Measurements from ENCODE around the gene HNRNPC. TPM values are rescaled to one million over a fixed set of nuclear protein-coding genes. Genes with fewer than 3 reads are reported as not detected.
A peak's percentile ranks its signal among the peaks of the same experiment; 100 is the strongest.
"Not testable (repeated sequence)": the region's sequence is repeated elsewhere in the genome, so short reads cannot be mapped to it uniquely, and the experiment has no call there.

HNRNPC gene
- total RNA-seq, 1 experiment from 2014 or later: 1,144 TPM

DNA sequence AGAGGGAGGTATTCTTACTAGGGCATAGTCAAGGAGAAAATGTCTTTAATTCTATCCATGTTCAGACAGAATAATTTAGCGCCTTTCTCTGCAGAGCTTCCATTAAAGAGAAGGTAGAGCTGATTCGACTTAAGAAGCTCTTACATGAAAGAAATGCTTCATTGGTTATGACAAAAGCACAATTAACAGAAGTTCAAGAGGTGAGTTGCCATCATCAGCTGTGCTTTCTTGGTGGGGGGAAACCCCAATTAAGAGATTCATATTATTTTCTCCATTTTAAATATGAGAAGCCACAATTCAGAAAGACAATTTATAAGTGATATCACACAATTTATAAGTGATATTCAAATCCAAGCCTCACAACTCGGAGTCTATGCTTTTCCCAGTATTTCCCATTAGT, 38.4 kb upstream of the HNRNPC start:
- H3K4me2 ChIP-seq (ENCODE audit: low read depth, low read length, poor library complexity, severe bottlenecking): no peak overlapping the region
- no peaks in the 10 kb centered on the region for H3K36me3 ChIP-seq (ENCODE audit: insufficient read depth, low read length)
- H2AFZ ChIP-seq (ENCODE audit: low read length): no peak overlapping the region
- no peaks in the 10 kb centered on the region for H3K9me2 ChIP-seq (replicated peaks; ENCODE audit: insufficient read depth, low read length)
- H3K9ac ChIP-seq (ENCODE audit: low read length): no peak overlapping the region
- H3K27ac ChIP-seq (ENCODE audit: low read length): no peak overlapping the region
- no peak overlapping the region for H3K4me3 ChIP-seq (ENCODE audit: low read length)
- H3K79me2 ChIP-seq (ENCODE audit: low read length): no peaks in the 10 kb centered on the region
- H3K27me3 ChIP-seq (ENCODE audit: low read length): no peaks in the 10 kb centered on the region
- peaks cover 16% of the 10 kb centered on the region for H3K4me1 ChIP-seq (ENCODE audit: low read length)
- no peaks in the 10 kb centered on the region for H3K9me3 ChIP-seq (ENCODE audit: low read length)
- no peaks in the 10 kb centered on the region for H4K20me1 ChIP-seq (ENCODE audit: insufficient read depth, low read depth, low read length)
- no peak for DNase-seq

DNA sequence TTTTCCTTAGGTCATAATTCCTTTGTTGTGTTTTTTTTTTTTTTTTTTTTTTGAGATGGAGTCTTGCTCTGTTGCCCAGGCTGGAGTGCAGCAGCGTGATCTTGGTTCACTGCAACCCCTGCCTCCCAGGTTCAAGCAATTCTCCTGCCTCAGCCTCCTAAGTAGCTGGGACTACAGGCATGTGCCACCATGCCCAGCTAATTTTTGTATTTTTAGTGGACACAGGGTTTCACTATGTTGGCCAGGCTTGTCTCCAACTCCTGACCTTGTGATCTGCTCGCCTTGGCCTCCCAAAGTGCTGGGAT, 33.5 kb upstream of the HNRNPC start:
- not testable (repeated sequence) for H3K36me3 ChIP-seq (ENCODE audit: insufficient read depth, low read length); H2AFZ ChIP-seq (ENCODE audit: low read length); H3K4me2 ChIP-seq (ENCODE audit: low read depth, low read length, poor library complexity, severe bottlenecking); H4K20me1 ChIP-seq (ENCODE audit: insufficient read depth, low read depth, low read length); DNase-seq; H3K9me3 ChIP-seq (ENCODE audit: low read length); H3K9ac ChIP-seq (ENCODE audit: low read length); H3K27ac ChIP-seq (ENCODE audit: low read length); H3K79me2 ChIP-seq (ENCODE audit: low read length); H3K9me2 ChIP-seq (replicated peaks; ENCODE audit: insufficient read depth, low read length); H3K4me3 ChIP-seq (ENCODE audit: low read length); H3K27me3 ChIP-seq (ENCODE audit: low read length)
- peaks cover 19% of the 10 kb centered on the region for H3K4me1 ChIP-seq (ENCODE audit: low read length)

- Histone ChIP-seq H3K27me3 (ENCODE audit: low read length) (no peaks in the 10 kb centered on the region), H3K27ac (ENCODE audit: low read length) (no peak overlapping the region), H3K9me2 (replicated peaks; ENCODE audit: insufficient read depth, low read length) (no peaks in the 10 kb centered on the region), H2AFZ (ENCODE audit: low read length) (no peak overlapping the region), H3K4me3 (ENCODE audit: low read length) (no peak overlapping the region), H3K9ac (ENCODE audit: low read length) (no peak overlapping the region), H3K9me3 (ENCODE audit: low read length) (no peaks in the 10 kb centered on the region), H3K36me3 (ENCODE audit: insufficient read depth, low read length) (no peaks in the 10 kb centered on the region), H3K4me2 (ENCODE audit: low read depth, low read length, poor library complexity, severe bottlenecking) (peak overlapping the region; percentile 1), H4K20me1 (ENCODE audit: insufficient read depth, low read depth, low read length) (no peaks in the 10 kb centered on the region), H3K4me1 (ENCODE audit: low read length) (peaks cover 19% of the 10 kb centered on the region), H3K79me2 (ENCODE audit: low read length) (no peaks in the 10 kb centered on the region)
- DNase-seq: no peak
These were observed 33.0 kb upstream of the HNRNPC start for GRCh38 chr14:21302013-21302835.

GRCh38 chr14:21300892-21301291, 31.6 kb upstream of the HNRNPC start:
- Histone ChIP-seq H3K9me3 (ENCODE audit: low read length) (no peaks in the 10 kb centered on the region), H4K20me1 (ENCODE audit: insufficient read depth, low read depth, low read length) (no peaks in the 10 kb centered on the region), H3K4me1 (ENCODE audit: low read length) (peaks cover 19% of the 10 kb centered on the region), H3K79me2 (ENCODE audit: low read length) (no peaks in the 10 kb centered on the region), H3K4me3 (ENCODE audit: low read length) (peak overlapping the region; percentile 68), H3K27ac (ENCODE audit: low read length) (no peak overlapping the region), H3K4me2 (ENCODE audit: low read depth, low read length, poor library complexity, severe bottlenecking) (peak overlapping the region; percentile 97), H3K36me3 (ENCODE audit: insufficient read depth, low read length) (no peaks in the 10 kb centered on the region), H3K27me3 (ENCODE audit: low read length) (no peaks in the 10 kb centered on the region), H3K9me2 (replicated peaks; ENCODE audit: insufficient read depth, low read length) (no peaks in the 10 kb centered on the region), H3K9ac (ENCODE audit: low read length) (peak overlapping the region; percentile 58), H2AFZ (ENCODE audit: low read length) (peak overlapping the region; percentile 97)
- DNase-seq: peak; percentile 65

DNA sequence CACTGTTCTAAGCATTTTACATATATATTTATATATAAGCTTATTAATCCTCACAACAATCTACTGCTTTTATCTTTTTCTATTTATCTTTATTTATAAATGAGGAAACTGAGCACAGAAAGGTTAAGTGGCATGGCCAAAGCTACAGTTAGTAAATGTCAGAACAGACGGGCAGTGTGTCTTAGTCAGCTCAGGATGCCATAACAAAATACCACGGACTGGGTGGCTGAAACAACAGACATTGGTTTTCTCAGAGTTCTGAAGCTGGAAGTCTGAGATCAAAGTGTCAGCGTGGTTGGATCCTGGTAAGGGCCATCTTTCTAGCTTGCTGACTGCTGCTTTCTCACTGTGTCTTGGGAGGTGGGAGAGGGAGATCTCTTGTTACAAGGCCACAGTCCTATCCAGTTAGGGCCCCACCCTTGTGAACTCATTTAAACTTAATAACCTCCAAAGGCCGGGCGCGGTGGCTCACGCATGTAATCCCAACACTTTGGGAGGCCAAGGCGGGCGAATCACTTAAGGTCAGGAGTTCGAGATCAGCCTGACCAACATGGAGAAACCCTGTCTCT, 30.4 kb upstream of the HNRNPC start:
- no peaks in the 10 kb centered on the region for H3K27me3 ChIP-seq (ENCODE audit: low read length)
- H3K36me3 ChIP-seq (ENCODE audit: insufficient read depth, low read length): no peaks in the 10 kb centered on the region
- H3K79me2 ChIP-seq (ENCODE audit: low read length): no peaks in the 10 kb centered on the region
- no peak overlapping the region for H3K4me2 ChIP-seq (ENCODE audit: low read depth, low read length, poor library complexity, severe bottlenecking)
- no peak overlapping the region for H2AFZ ChIP-seq (ENCODE audit: low read length)
- no peak overlapping the region for H3K27ac ChIP-seq (ENCODE audit: low read length)
- H3K4me3 ChIP-seq (ENCODE audit: low read length): no peak overlapping the region
- H3K9me3 ChIP-seq (ENCODE audit: low read length): no peaks in the 10 kb centered on the region
- peaks cover 19% of the 10 kb centered on the region for H3K4me1 ChIP-seq (ENCODE audit: low read length)
- no peak for DNase-seq
- H3K9ac ChIP-seq (ENCODE audit: low read length): no peak overlapping the region
- H4K20me1 ChIP-seq (ENCODE audit: insufficient read depth, low read depth, low read length): no peaks in the 10 kb centered on the region
- H3K9me2 ChIP-seq (replicated peaks; ENCODE audit: insufficient read depth, low read length): no peaks in the 10 kb centered on the region

GRCh38 chr14:21298358-21298757, 29.1 kb upstream of the HNRNPC start:
- no peaks in the 10 kb centered on the region for H3K9me2 ChIP-seq (replicated peaks; ENCODE audit: insufficient read depth, low read length)
- peaks cover 19% of the 10 kb centered on the region for H3K4me1 ChIP-seq (ENCODE audit: low read length)
- H4K20me1 ChIP-seq (ENCODE audit: insufficient read depth, low read depth, low read length): no peaks in the 10 kb centered on the region
- DNase-seq: no peak
- no peak overlapping the region for H3K9ac ChIP-seq (ENCODE audit: low read length)
- H3K4me2 ChIP-seq (ENCODE audit: low read depth, low read length, poor library complexity, severe bottlenecking): no peak overlapping the region
- H3K36me3 ChIP-seq (ENCODE audit: insufficient read depth, low read length): no peaks in the 10 kb centered on the region
- no peaks in the 10 kb centered on the region for H3K9me3 ChIP-seq (ENCODE audit: low read length)
- no peaks in the 10 kb centered on the region for H3K27me3 ChIP-seq (ENCODE audit: low read length)
- H3K79me2 ChIP-seq (ENCODE audit: low read length): no peaks in the 10 kb centered on the region
- no peak overlapping the region for H3K4me3 ChIP-seq (ENCODE audit: low read length)
- no peak overlapping the region for H3K27ac ChIP-seq (ENCODE audit: low read length)
- no peak overlapping the region for H2AFZ ChIP-seq (ENCODE audit: low read length)

DNA sequence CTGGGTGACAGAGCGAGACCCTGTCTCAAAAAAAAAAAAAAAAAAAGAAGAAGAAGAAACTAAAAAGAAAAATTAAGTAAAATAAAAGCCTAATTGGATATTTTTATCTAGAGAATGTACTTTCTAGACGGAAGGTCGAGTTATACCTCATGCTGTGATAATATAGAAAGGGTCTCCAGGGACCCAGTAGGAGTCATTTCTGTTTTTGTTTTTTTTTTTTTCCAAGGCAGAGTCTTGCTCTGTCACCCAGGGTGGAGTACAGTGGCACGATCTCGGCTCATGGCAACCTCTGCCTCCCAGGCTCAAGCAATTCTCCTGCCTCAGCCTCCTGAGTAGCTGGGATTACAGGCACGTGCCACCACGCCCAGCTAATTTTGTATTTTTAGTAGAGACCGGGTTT, 24.8 kb upstream of the HNRNPC start:
- DNase-seq; H3K79me2 ChIP-seq (ENCODE audit: low read length); H2AFZ ChIP-seq (ENCODE audit: low read length); H4K20me1 ChIP-seq (ENCODE audit: insufficient read depth, low read depth, low read length); H3K36me3 ChIP-seq (ENCODE audit: insufficient read depth, low read length); H3K27ac ChIP-seq (ENCODE audit: low read length); H3K9ac ChIP-seq (ENCODE audit: low read length); H3K27me3 ChIP-seq (ENCODE audit: low read length); H3K4me2 ChIP-seq (ENCODE audit: low read depth, low read length, poor library complexity, severe bottlenecking); H3K4me1 ChIP-seq (ENCODE audit: low read length); H3K9me2 ChIP-seq (replicated peaks; ENCODE audit: insufficient read depth, low read length); H3K4me3 ChIP-seq (ENCODE audit: low read length); H3K9me3 ChIP-seq (ENCODE audit: low read length): not testable (repeated sequence)

DNA sequence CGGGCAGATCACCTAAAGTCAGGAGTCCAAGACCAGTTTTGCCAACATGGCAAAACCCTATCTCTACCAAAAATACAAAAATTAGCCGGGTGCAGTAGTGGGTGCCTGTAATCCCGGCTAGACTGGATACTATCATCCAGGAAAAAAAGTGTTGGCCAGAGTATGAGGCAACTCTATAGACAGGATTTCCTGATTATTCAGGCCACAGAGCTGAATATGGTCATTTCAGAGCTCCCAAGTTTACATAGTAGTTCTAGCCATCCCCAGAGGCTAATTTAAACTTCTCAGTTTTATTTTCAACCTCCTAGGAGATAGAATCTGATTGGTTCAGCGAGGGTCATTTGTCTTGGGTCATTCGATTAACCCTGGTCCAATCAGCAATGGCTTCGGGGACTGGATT, 17.9 kb upstream of the HNRNPC start:
- H4K20me1 ChIP-seq (ENCODE audit: insufficient read depth, low read depth, low read length): no peaks in the 10 kb centered on the region
- no peaks in the 10 kb centered on the region for H3K27me3 ChIP-seq (ENCODE audit: low read length)
- DNase-seq: no peak
- H3K4me3 ChIP-seq (ENCODE audit: low read length): no peak overlapping the region
- H3K79me2 ChIP-seq (ENCODE audit: low read length): no peaks in the 10 kb centered on the region
- no peaks in the 10 kb centered on the region for H3K36me3 ChIP-seq (ENCODE audit: insufficient read depth, low read length)
- H3K9me3 ChIP-seq (ENCODE audit: low read length): no peaks in the 10 kb centered on the region
- H3K4me2 ChIP-seq (ENCODE audit: low read depth, low read length, poor library complexity, severe bottlenecking): no peak overlapping the region
- no peaks in the 10 kb centered on the region for H3K9me2 ChIP-seq (replicated peaks; ENCODE audit: insufficient read depth, low read length)
- H3K4me1 ChIP-seq (ENCODE audit: low read length): peaks cover 8% of the 10 kb centered on the region
- H3K9ac ChIP-seq (ENCODE audit: low read length): no peak overlapping the region
- H3K27ac ChIP-seq (ENCODE audit: low read length): no peak overlapping the region
- H2AFZ ChIP-seq (ENCODE audit: low read length): no peak overlapping the region

All from Karpas-422 (cell line).